ENCODE measurements around the gene TLE2.
A peak's percentile ranks its signal among the peaks of the same experiment; 100 is the strongest.

TLE2 gene

GRCh38 chr19:3036119-3036976 lies 7.3 kb upstream of the TLE2 start:
- DNase-seq, result peak; percentile 52 to 86 (median 70)

- DNase-seq, result peak; percentile 71 to 99 (median 89)
These were observed 6.5 kb upstream of the TLE2 start for GRCh38 chr19:3035542-3036118.

- DNase-seq, result peak in 3 of 5 experiments; percentile 23 to 77 (median 33)
These were observed 5.8 kb upstream of the TLE2 start for GRCh38 chr19:3034656-3035541.

GRCh38 chr19:3034406-3034655 lies 5.3 kb upstream of the TLE2 start:
- no peak for DNase-seq

- no peak for DNase-seq
These were observed 4.7 kb upstream of the TLE2 start for GRCh38 chr19:3033595-3034405.

GRCh38 chr19:3031607-3031867 lies 2.5 kb upstream of the TLE2 start:
- no peak for DNase-seq

- DNase-seq, result no peak
These were observed 595 bp downstream of the TLE2 start for GRCh38 chr19:3028305-3029064.

GRCh38 chr19:3027981-3028304 lies 1.1 kb downstream of the TLE2 start:
- DNase-seq, result no peak

- DNase-seq, result no peak
These were observed 1.8 kb downstream of the TLE2 start for GRCh38 chr19:3027292-3027691.

- DNase-seq, result no peak
These were observed 2.3 kb downstream of the TLE2 start for GRCh38 chr19:3026768-3027167.

- no peak for DNase-seq
These were observed 3.6 kb downstream of the TLE2 start for GRCh38 chr19:3025549-3025886.

- DNase-seq, result no peak
These were observed 4.1 kb downstream of the TLE2 start for GRCh38 chr19:3024870-3025548.

- no peak for DNase-seq
These were observed 4.6 kb downstream of the TLE2 start for GRCh38 chr19:3024509-3024869.

- DNase-seq, result no peak
These were observed 8.6 kb downstream of the TLE2 start for GRCh38 chr19:3020321-3020960.

GRCh38 chr19:3019211-3019854 lies 9.7 kb downstream of the TLE2 start:
- no peak for DNase-seq

- DNase-seq, result no peak
These were observed 11.2 kb downstream of the TLE2 start for GRCh38 chr19:3017923-3018322.

- no peak for DNase-seq
These were observed 13.7 kb downstream of the TLE2 start for GRCh38 chr19:3015126-3016057.

GRCh38 chr19:3014135-3014534 lies 14.9 kb downstream of the TLE2 start:
- no peak for DNase-seq

- no peak for DNase-seq
These were observed 15.8 kb downstream of the TLE2 start for GRCh38 chr19:3013263-3013725.
